K562 (cell line): ENCODE data around the gene LPAR6. TPM values are rescaled to one million over a fixed set of nuclear protein-coding genes. Genes with fewer than 3 reads are reported as not detected.

Source experiments
- ATAC-seq: fragments of 200-7000 bp; cut with Tn5 transposase; 3 replicates; pipeline ENCODE4 v1.9.1; 2020; ENCODE audit warnings: moderate library complexity
- BruUV-seq: library from RNA; stranded (reverse); fragments of 400-500 nt; replicated peaks from 2 replicates; lab custom pipeline; 2021; lab: Mats Ljungman, UMichigan
- CTCF ChIA-PET: fragments of 300-600 bp; formaldehyde crosslinking; extraction: SDS; loops from one replicate; lab custom pipeline; 2021; ENCODE audit warnings: low intra/inter-chr PET ratio; lab: Yijun Ruan, JAX
- POLR2A ChIA-PET: fragments of 300-600, 350-650 bp; sonication (Branson Sonifier 250); formaldehyde crosslinking; extraction: SDS; loops from one replicate; lab custom pipeline; 2021; ENCODE audit warnings: antibody characterized with exemption, inconsistent platforms; lab: Yijun Ruan, JAX
- DNase-seq, 4 experiments: peaks; one replicate each; pipeline versions ENCODE4 v3.0.0 to v3.0.0-alpha.2; 2011 to 2018; ENCODE audit warnings: low spot score in 3 of 4, mixed read lengths in 3 of 4; ENCODE audit errors: extremely low read depth in 1 of 4
- FAIRE-seq: peaks from 2 replicates; lab custom pipeline; 2011; peaks lifted over from hg19 to GRCh38; lab: Jason Lieb, UNC
- H2AFZ ChIP-seq: 2 replicates; pipeline ENCODE4 v1.6.0; 2011; ENCODE audit warnings: low read depth, low read length, control low read depth, inconsistent platforms
- H3K27ac ChIP-seq: fragments of 200-600 bp; 3 replicates; pipeline ENCODE4 v1.8.0; 2011; ENCODE audit warnings: low read depth, mild to moderate bottlenecking, control low read depth, inconsistent platforms, low read length, moderate library complexity, mixed read lengths; ENCODE audit errors: extremely low read depth
- H3K27me3 ChIP-seq, 2 experiments: fragments of 300-600 bp in 1 of 2; 2 replicates in 1 of 2; 3 replicates in 1 of 2; pipeline versions ENCODE4 v1.6.0 to v1.8.0; 2011; ENCODE audit warnings: inconsistent platforms in 2 of 2, low read length in 2 of 2, mild to moderate bottlenecking in 1 of 2, mixed read lengths in 1 of 2, moderate library complexity in 1 of 2; ENCODE audit not compliant: control insufficient read depth in 2 of 2, insufficient read depth in 2 of 2
- H3K36me3 ChIP-seq: fragments of 300-600 bp; 3 replicates; pipeline ENCODE4 v1.8.0; 2011; ENCODE audit warnings: mild to moderate bottlenecking, low read length, inconsistent platforms; ENCODE audit not compliant: control insufficient read depth, insufficient read depth
- H3K4me1 ChIP-seq, 2 experiments: fragments of 200-600 bp in 1 of 2; replicated peaks in 1 of 2; 2 replicates in 1 of 2; 3 replicates in 1 of 2; pipeline versions ENCODE4 v1.5.1 to v1.8.0; 2011; ENCODE audit warnings: inconsistent platforms in 2 of 2, low read length in 2 of 2, mild to moderate bottlenecking in 1 of 2, mixed read lengths in 1 of 2, moderate library complexity in 1 of 2; ENCODE audit not compliant: control insufficient read depth in 2 of 2, insufficient read depth in 2 of 2
- H3K4me2 ChIP-seq: 2 replicates; pipeline ENCODE4 v1.6.1; 2011; ENCODE audit warnings: low read length, control low read depth, inconsistent platforms, mixed read lengths; ENCODE audit not compliant: insufficient read depth
- H3K4me3 ChIP-seq: fragments of 200-600 bp; sonication (generic), shearing (Covaris generic); 2 replicates; pipeline ENCODE4 v1.5.1; 2016; ENCODE audit warnings: control low read depth, inconsistent platforms
- H3K79me2 ChIP-seq: fragments of 200-600 bp; 3 replicates; pipeline ENCODE4 v1.8.0; 2011; ENCODE audit warnings: low read length, inconsistent platforms; ENCODE audit not compliant: control insufficient read depth, insufficient read depth
- H3K9ac ChIP-seq, 2 experiments: 2 replicates each; pipeline versions ENCODE4 v1.6.0 to v1.6.1; 2011; ENCODE audit warnings: low read depth in 2 of 2, low read length in 2 of 2, control low read depth in 1 of 2, inconsistent platforms in 1 of 2, mild to moderate bottlenecking in 1 of 2, mixed read lengths in 1 of 2; ENCODE audit not compliant: insufficient read depth in 1 of 2
- H3K9me1 ChIP-seq: one replicate; pipeline ENCODE4 v1.6.0; 2011; ENCODE audit warnings: inconsistent platforms, mild to moderate bottlenecking, low read length, moderate library complexity; ENCODE audit not compliant: control insufficient read depth, insufficient read depth
- H3K9me3 ChIP-seq: replicated peaks from 2 replicates; pipeline ENCODE4 v1.5.1; 2011; ENCODE audit warnings: low read depth, low read length, inconsistent platforms; ENCODE audit not compliant: control insufficient read depth, insufficient read depth
- H4K20me1 ChIP-seq: replicated peaks from 2 replicates; pipeline ENCODE4 v1.6.1; 2011; ENCODE audit warnings: low read length, inconsistent platforms, mixed read lengths; ENCODE audit not compliant: control insufficient read depth, insufficient read depth
- IFI16 ChIP-seq: fragments of 250-450 bp; sonication (Bioruptor Pico); IDR thresholded peaks from 2 replicates; pipeline ENCODE4 v2.1.2; 2022; ENCODE audit warnings: mild to moderate bottlenecking, inconsistent platforms
- PYGO2 ChIP-seq: fragments of 450-650 bp; IDR thresholded peaks from 2 replicates; pipeline ENCODE4 v1.6.1; 2016; ENCODE audit warnings: mild to moderate bottlenecking, missing genetic modification characterization, moderate library complexity, missing compliant biosample characterization
- U2AF2 ChIP-seq: fragments of 200-400 bp; formaldehyde crosslinking; optimal IDR thresholded peaks from 2 replicates; pipeline ENCODE3; 2017; ENCODE audit warnings: low read depth, mild to moderate bottlenecking, low read length
- ZC3H8 ChIP-seq: fragments of 450-650 bp; IDR thresholded peaks from 2 replicates; pipeline ENCODE4 v1.6.1; 2017
- ZNF24 ChIP-seq: fragments of 450-650 bp; IDR thresholded peaks from 2 replicates; pipeline ENCODE4 v1.6.1; 2016
- ZNF274 ChIP-seq: IDR thresholded peaks from 2 replicates; pipeline ENCODE4 v1.6.1; 2011; ENCODE audit warnings: low read depth, mild to moderate bottlenecking, low read length, moderate library complexity, borderline replicate concordance
- ZNF277 ChIP-seq: fragments of 250-450 bp; sonication (Bioruptor Pico); IDR thresholded peaks from 2 replicates; pipeline ENCODE4 v1.8.0; 2022; ENCODE audit warnings: inconsistent platforms, mild to moderate bottlenecking, moderate library complexity, borderline replicate concordance
- ZNF408 ChIP-seq: fragments of 250-450 bp; sonication (Bioruptor Pico); IDR thresholded peaks from 2 replicates; pipeline ENCODE4 v1.4.0; 2020; ENCODE audit warnings: low read depth, mild to moderate bottlenecking, moderate library complexity
- WGBS: fragments of 100-300 bp; shearing (Covaris generic); methylation state at CpG from one replicate; pipeline ENCODE4 v1.1.6; 2016; ENCODE audit warnings: low coverage, mixed read lengths; ENCODE audit not compliant: insufficient coverage; ENCODE audit errors: missing lambda C conversion rate; 5-methylcytosine and 5-hydroxymethylcytosine counted together
- in situ Hi-C: fragments of 300-500 bp; cut with MboI; formaldehyde crosslinking; loops from 4 replicates; pipeline ENCODE4 v1.15.0; 2018; ENCODE audit warnings: inconsistent platforms, mixed read lengths
- intact Hi-C: fragments of 100-400 bp; cut with micrococcal nuclease; formaldehyde crosslinking; loops from 2 replicates; pipeline ENCODE4 v1.14.2; 2022
- polyA plus RNA-seq, 8 experiments: library from polyadenylated mRNA; depleted of rRNA in 4 of 8; stranded (reverse) in 5 of 8; unstranded in 3 of 8; fragments of >200 nt; fragmentation: Nextera tagmentation in 2 of 8; fragmentation: Illumina TruSeq in 1 of 8; extraction: Ambion mirVana in 2 of 8; extraction: Trizol in 1 of 8; gene quantifications; 2 replicates each; pipeline versions ENCODE4 v1.2.1 to v1.2.3, GENCODE V29; 2011 to 2014; ENCODE audit warnings: inconsistent platforms in 1 of 8, missing spikeins in 1 of 8
- total RNA-seq, 7 experiments: library from RNA; depleted of rRNA in 6 of 7; stranded (reverse); fragments of >200 nt in 6 of 7; fragmentation: Illumina TruSeq in 2 of 7; extraction: Trizol in 2 of 7; gene quantifications; 2 replicates each; pipeline versions ENCODE4 v1.2.1 to v1.2.3, GENCODE V29; 2011 to 2021; ENCODE audit warnings: low replicate concordance in 1 of 7

The LPAR6 gene
- total and polyA plus RNA-seq, 9 of the 15 experiments (the other 6 are each of a cell fraction or from before 2014, with no cell fraction given): 0.04 to 0.14 (median 0.10) TPM; not detected in 5

- H3K79me2 ChIP-seq: no peaks in the 10 kb centered on the region
- WGBS: 86% methylated on average over 1 of the region's 2 CpGs
- ATAC-seq (no peak), FAIRE-seq (no peak), DNase-seq (no peak)
- intact Hi-C loops: no loop called here
- no peaks in the 10 kb centered on the region for H3K27me3 ChIP-seq
- in situ Hi-C loops: no loop called here
- TF ChIP-seq U2AF2: no peak
- TF ChIP-seq ZNF24: no peak
- TF ChIP-seq ZNF408 (CRISPR knock-in tag): no peak
- TF ChIP-seq IFI16 (CRISPR knock-in tag): no peak
- TF ChIP-seq PYGO2: no peak
- no peak for TF ChIP-seq ZNF277 (CRISPR knock-in tag)
- no peak for TF ChIP-seq ZNF274
- no peak for TF ChIP-seq ZC3H8
- H3K27ac ChIP-seq: no peak overlapping the region
- no peaks in the 10 kb centered on the region; the same call in 2 of the 3 replicates for H3K36me3 ChIP-seq
- CTCF ChIA-PET: no interaction called here
- BruUV-seq: no TSS peak
- no peaks in the 10 kb centered on the region for H3K9me1 ChIP-seq
- no peak overlapping the region for H3K9ac ChIP-seq
- no peaks in the 10 kb centered on the region for H3K4me1 ChIP-seq
- H3K4me3 ChIP-seq: no peak overlapping the region
- no peak overlapping the region for H2AFZ ChIP-seq
- H3K9me3 ChIP-seq: no peaks in the 10 kb centered on the region
- POLR2A ChIA-PET: interaction anchor here (0.7 kb wide), 1 partner anchor 535 kb away, joined by 3 read pairs; no protein-coding TSS in a partner anchor
- H4K20me1 ChIP-seq: no peaks in the 10 kb centered on the region
- H3K4me2 ChIP-seq: no peak overlapping the region
These were observed 42.1 kb downstream of the LPAR6 start for GRCh38 chr13:48370815-48371214.
